HG02678 (cell line): Measurements from ENCODE around the gene UBXN10.

Experiments
- ATAC-seq: cut with Tn5 transposase; IDR thresholded peaks from one replicate; pipeline ENCODE4 v1.9.1; 2021; ENCODE audit warnings: mild to moderate bottlenecking, moderate library complexity; ENCODE audit not compliant: unreplicated experiment

The UBXN10 gene

GRCh38 chr1:20182415-20182814 lies 3.5 kb upstream of the UBXN10 start:
- no peak for ATAC-seq

DNA sequence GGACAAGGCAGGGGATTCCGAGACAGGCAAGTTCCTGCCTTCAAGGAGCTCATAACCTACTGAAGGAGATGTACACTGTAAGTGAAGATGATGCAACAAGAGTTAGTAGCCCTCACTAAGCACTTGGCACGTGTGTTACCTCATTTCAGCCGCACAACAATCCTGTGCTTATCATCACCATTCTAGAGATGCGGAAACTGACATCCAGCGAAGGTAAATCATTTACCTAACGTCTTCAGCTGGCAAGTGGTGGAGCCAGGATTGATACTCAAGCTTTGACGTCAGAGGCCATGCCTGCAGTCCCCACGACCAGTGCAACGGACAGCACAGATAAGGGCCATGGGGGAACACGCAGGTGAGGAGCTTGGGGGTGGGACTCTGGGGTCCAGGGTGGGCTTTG lies 2.9 kb upstream of the UBXN10 start:
- ATAC-seq: no peak

- ATAC-seq: no peak
Observed at GRCh38 chr1:20183616-20184271, 2.2 kb upstream of the UBXN10 start.

GRCh38 chr1:20184481-20184900 lies 1.4 kb upstream of the UBXN10 start:
- no peak for ATAC-seq

GRCh38 chr1:20184997-20185833 lies 681 bp upstream of the UBXN10 start:
- ATAC-seq: no peak

GRCh38 chr1:20187103-20187812 lies 1.4 kb downstream of the UBXN10 start:
- ATAC-seq: no peak

DNA sequence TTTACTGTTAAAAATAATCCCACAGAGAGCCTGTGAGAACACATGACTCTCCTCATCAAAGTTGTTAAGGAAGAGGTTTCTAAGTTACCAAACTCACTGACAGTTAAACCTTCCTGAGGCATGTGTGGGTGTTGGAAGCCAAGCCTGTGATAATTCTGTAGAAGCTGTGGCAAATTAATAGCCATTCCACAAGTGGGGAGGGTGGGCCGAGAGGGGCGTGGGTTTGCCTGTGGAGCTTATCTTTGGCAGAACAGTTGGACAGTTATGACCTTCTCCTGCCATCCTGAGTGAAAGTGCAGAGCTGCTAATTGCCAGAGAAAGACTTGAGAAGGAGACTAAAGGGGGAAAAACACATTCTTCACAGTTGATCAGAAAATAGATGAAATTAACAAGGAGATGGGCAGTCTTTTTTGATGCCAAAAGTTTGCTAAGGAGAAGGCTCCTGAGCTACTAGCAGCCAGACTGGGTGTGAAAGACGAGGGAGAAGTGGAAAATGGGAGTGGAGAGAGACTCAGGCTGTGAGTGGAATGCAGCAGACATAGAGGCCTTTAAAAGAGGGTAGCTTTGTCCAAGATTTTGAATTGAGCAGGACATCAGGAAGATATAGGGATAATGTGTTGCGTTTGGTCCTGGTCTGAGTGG lies 2.0 kb downstream of the UBXN10 start:
- no peak for ATAC-seq

- no peak for ATAC-seq
Observed at GRCh38 chr1:20188455-20188817, 2.5 kb downstream of the UBXN10 start.

DNA sequence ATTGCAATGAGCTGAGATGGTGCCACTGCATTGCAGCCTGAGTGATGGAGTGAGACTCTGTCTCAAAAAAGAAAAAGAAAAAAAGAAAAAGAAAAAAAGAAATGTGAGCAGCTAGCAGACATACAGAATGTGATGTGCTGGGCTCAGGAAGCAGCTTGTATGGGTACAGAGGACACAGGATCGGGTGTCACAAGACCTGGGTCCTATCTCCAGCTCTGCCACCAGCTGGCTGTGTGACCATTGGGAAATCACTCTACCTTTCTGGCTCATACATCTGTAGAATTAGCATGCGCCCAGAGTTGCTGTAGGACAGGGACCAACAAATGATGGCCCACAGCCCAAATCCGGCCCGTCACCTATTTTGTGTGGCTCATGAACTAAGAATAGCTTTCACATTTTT lies 3.8 kb downstream of the UBXN10 start:
- ATAC-seq: no peak

DNA sequence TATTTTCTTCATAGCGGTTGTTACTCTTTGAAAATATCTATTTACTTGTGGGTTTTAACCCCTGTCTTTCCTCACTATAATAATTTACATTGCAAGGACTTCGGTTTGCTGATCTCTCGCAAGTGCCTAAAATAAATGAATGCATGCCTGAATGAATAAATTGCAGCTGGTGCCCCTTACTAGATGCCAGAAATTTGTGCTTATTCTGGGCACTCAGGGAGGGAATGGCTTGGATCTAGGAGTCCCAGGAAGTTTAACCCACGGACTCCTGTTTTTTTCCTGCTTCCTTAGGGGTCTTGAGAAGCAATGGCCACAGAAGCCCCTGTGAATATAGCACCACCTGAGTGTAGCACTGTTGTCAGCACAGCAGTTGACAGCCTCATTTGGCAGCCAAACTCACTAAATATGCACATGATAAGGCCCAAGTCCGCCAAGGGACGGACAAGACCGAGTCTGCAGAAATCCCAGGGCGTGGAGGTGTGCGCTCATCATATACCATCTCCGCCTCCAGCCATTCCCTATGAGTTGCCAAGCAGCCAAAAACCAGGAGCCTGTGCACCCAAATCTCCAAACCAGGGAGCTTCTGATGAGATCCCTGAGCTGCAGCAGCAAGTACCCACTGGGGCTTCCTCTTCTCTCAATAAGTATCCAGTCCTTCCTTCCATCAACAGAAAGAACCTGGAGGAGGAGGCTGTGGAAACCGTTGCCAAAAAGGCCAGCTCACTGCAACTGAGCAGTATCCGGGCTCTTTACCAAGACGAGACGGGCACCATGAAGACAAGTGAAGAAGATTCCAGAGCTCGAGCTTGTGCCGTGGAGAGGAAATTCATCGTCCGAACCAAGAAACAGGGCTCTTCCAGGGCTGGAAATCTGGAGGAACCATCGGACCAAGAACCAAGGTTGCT lies 4.6 kb downstream of the UBXN10 start:
- ATAC-seq: no peak

- ATAC-seq: no peak
Observed at GRCh38 chr1:20191266-20191825, 5.5 kb downstream of the UBXN10 start.

DNA sequence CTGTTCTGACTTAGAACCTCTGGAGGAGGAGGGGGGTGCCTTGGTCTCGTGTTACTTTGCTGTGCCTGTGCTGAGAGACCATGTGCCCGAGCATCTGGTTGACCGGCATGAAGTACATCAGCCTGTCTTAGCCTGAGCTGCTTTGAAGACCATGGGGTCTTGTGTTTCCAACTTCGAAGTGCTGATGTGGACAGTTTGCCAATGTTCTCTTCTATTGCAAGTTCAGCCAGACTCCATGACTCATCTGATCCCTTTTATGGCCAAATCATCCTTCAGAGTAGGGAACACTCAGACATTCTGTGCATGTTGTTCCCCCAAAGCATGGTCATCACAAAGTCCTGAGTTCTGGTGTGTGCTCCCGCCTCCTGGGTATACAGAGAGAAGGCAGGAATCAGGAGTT lies 6.5 kb downstream of the UBXN10 start:
- ATAC-seq: no peak

DNA sequence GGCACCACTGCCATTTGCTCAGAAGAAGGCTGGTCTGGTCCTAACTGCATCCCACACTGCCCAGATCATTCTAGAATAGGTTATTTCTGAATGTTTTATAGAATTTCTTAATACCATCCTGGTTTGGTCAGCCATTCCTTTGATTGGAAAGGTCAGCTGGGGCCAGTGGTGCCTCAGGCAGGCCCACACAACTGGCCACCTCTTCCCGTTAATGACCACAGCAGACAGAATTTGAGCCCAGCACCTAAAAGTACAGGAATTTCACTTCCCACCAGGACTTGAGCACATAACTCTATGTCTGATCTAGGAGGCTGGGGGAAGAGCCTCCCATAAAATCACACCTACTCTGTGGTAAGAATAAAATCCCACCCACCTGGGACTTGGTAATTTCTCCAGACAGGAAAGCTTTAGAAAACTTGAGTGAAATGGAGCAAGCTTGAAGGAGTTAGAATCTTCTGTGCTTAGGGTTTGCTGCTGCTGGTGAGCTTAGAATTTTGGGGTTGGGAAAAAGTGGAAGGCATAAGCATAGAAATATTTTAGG lies 7.0 kb downstream of the UBXN10 start:
- no peak for ATAC-seq

GRCh38 chr1:20194224-20194623 lies 8.3 kb downstream of the UBXN10 start:
- ATAC-seq: no peak

- ATAC-seq: no peak
Observed at GRCh38 chr1:20194757-20195461, 9.0 kb downstream of the UBXN10 start.

GRCh38 chr1:20195462-20195780 lies 9.5 kb downstream of the UBXN10 start:
- ATAC-seq: no peak

DNA sequence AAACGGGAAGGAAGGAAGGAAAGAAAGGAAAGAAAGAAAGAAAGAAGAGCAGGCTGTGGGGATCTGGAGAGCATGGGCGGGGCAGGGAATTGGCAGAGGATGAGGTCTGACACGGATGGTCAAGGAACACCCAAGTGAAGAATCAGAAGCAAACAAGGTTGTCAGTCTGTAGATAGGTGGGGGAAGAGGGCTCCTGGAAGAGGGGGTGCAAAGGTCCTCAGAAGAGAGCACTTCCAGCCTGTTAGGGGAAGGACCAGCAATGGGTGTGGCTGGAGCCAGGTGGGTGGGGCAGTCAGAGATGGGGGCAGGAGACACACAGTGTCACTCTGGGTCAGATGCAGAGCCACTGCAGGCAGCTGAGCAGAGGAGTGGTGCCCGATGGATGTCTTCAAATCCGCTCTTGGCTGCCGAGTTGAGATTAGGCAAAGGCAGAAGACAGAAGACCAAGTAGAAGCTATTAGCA lies 11.5 kb downstream of the UBXN10 start:
- no peak for ATAC-seq

- no peak for ATAC-seq
Observed at GRCh38 chr1:20198296-20198695, 12.4 kb downstream of the UBXN10 start.

DNA sequence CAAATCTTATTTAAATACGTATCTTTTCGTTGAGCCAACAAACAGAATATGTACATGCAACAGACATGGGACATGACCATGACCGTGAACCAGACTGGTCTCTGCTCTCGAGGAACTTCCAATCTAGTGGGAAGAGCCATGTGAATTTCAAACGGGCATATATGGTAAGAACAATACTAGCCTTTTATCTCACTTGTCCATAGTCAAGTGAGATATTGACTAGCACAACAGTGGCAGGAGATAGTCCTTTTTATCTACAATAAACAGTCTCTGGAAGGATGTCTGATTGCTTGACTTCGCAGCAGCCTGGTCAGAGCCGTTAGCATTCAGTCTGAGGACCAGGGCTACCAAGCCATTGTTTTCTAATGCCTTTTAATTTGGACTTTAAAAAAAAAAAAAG lies 13.0 kb downstream of the UBXN10 start:
- no peak for ATAC-seq
